Testis (tissue), 2 donors: Measurements from ENCODE around the gene COX10.

Experiments
- POLR2A ChIP-seq: fragments of 450-650 bp; IDR thresholded peaks from one replicate; pipeline ENCODE4 v1.6.1; 2017; ENCODE audit warnings: antibody characterized with exemption, mild to moderate bottlenecking, moderate library complexity
- TF ChIP-seq, protein P1 (sequence below), 3 experiments: fragments of 450-650 bp in 2 of 3; fragments of 200-600 bp in 1 of 3; sonication (generic) in 1 of 3; IDR thresholded peaks; one replicate each; pipeline ENCODE4 v1.5.1; 2016 to 2019; ENCODE audit warnings: antibody characterized with exemption in 3 of 3, mild to moderate bottlenecking in 2 of 3, moderate library complexity in 1 of 3

DNA sequence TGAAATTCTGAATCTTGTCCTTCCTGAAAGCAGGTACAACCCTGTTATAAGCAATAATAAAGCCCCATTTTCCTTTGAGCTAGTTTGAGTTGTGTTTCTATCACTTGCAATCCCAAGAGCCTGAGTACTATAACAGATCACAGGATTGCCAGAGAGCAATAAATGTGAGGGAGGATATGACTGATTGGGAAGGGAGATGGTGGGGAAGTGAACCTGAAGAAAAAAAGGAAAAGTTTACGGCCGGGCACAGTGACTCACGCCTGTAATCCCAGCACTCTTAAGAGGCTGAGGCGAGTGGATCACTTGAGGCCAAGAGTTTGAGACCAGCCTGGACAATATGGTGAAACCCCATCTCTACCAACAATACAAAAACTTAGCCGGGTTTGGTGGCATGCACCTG, 80.4 kb downstream of the COX10 start:
- TF ChIP-seq, protein P1, sequence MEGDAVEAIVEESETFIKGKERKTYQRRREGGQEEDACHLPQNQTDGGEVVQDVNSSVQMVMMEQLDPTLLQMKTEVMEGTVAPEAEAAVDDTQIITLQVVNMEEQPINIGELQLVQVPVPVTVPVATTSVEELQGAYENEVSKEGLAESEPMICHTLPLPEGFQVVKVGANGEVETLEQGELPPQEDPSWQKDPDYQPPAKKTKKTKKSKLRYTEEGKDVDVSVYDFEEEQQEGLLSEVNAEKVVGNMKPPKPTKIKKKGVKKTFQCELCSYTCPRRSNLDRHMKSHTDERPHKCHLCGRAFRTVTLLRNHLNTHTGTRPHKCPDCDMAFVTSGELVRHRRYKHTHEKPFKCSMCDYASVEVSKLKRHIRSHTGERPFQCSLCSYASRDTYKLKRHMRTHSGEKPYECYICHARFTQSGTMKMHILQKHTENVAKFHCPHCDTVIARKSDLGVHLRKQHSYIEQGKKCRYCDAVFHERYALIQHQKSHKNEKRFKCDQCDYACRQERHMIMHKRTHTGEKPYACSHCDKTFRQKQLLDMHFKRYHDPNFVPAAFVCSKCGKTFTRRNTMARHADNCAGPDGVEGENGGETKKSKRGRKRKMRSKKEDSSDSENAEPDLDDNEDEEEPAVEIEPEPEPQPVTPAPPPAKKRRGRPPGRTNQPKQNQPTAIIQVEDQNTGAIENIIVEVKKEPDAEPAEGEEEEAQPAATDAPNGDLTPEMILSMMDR (IDR thresholded peaks at IDR 0.05), result no peak
- no peak for TF ChIP-seq POLR2A
